ENCODE measurements around the gene YJU2.

Gene YJU2

DNA sequence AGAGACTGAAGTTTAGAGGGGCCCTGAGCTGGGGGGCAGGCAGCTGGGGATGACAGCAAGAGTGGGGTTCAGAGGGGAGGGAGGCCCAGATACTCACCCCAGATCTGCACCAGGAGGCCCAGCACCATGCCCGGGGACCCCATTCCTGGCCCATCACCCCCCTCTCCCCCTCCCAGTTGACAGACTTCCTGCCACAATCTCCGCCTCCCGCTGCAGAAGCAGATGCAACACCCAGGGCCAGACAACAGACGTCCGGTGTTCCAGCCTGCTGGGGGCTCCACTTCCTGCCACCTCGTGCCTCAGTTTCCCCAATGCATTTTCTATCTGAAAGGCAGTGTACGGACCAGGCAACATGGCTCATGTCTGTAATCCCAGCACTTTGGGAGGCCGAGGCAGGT, 55.4 kb downstream of the YJU2 start, which contains the start of gene TMIGD2:
Gene TMIGD2 (minus strand): TSS at position 147 of the 398 bp plus-strand sequence. CDS start 4 bp downstream, at position 143.
- Histone ChIP-seq H4K8ac (ENCODE audit: low read depth, low read length) (peak within 1 kb of the TSS; percentile 51), H3K18ac (ENCODE audit: low read length) (peak within 1 kb of the TSS; percentile 16), H3K4me1 (ENCODE audit: control insufficient read depth in 1 of 2, insufficient read depth in 2 of 2, low read length in 2 of 2) (peaks cover 14 to 17% of the 10 kb centered on the region in 2 experiments), H3K27ac (ENCODE audit: low read depth, low read length) (peak within 1 kb of the TSS; percentile 36), H2AK5ac (ENCODE audit: low read length) (no peak within 1 kb of the TSS), H3K36me3 (ENCODE audit: control insufficient read depth in 1 of 2, insufficient read depth in 2 of 2, low read length in 2 of 2) (no peaks in the 10 kb centered on the region), H3K9me3 (ENCODE audit: insufficient read depth, low read depth, low read length) (peaks cover 3% of the 10 kb centered on the region), H2BK120ac (ENCODE audit: insufficient read depth, low read length, poor library complexity) (peak within 1 kb of the TSS; percentile 76), H3K4ac (ENCODE audit: low read depth, low read length) (peak within 1 kb of the TSS; percentile 13), H4K12ac (ENCODE audit: low read depth, low read length) (no peak within 1 kb of the TSS), H3K9ac (ENCODE audit: low read length) (no peak within 1 kb of the TSS), H2AFZ (ENCODE audit: insufficient read depth, low read length, poor library complexity) (no peak within 1 kb of the TSS), H4K91ac (ENCODE audit: low read depth, low read length) (peak within 1 kb of the TSS; percentile 30), H3K79me2 (ENCODE audit: control insufficient read depth, insufficient read depth, low read length, poor library complexity) (no peaks in the 10 kb centered on the region), H3K4me3 (ENCODE audit: low read depth, low read length) (no peak within 1 kb of the TSS), H3K4me2 (ENCODE audit: low read length) (peak within 1 kb of the TSS; percentile 33), H3K79me1 (ENCODE audit: low read length) (peaks cover 7% of the 10 kb centered on the region), H3K23ac (ENCODE audit: low read length) (no peak within 1 kb of the TSS), H2BK5ac (ENCODE audit: low read depth, low read length, poor library complexity) (peak within 1 kb of the TSS; percentile 15), H3K27me3 (ENCODE audit: insufficient read depth, low read length) (no peaks in the 10 kb centered on the region), H3K14ac (ENCODE audit: low read length) (peak within 1 kb of the TSS; percentile 12), H2BK12ac (ENCODE audit: low read length) (peak within 1 kb of the TSS; percentile 67)
- no peak for DNase-seq
- no CpG with 5 or more reads among the region's 8 CpGs for WGBS (ENCODE audit: extremely low coverage, insufficient coverage, insufficient read length)

DNA sequence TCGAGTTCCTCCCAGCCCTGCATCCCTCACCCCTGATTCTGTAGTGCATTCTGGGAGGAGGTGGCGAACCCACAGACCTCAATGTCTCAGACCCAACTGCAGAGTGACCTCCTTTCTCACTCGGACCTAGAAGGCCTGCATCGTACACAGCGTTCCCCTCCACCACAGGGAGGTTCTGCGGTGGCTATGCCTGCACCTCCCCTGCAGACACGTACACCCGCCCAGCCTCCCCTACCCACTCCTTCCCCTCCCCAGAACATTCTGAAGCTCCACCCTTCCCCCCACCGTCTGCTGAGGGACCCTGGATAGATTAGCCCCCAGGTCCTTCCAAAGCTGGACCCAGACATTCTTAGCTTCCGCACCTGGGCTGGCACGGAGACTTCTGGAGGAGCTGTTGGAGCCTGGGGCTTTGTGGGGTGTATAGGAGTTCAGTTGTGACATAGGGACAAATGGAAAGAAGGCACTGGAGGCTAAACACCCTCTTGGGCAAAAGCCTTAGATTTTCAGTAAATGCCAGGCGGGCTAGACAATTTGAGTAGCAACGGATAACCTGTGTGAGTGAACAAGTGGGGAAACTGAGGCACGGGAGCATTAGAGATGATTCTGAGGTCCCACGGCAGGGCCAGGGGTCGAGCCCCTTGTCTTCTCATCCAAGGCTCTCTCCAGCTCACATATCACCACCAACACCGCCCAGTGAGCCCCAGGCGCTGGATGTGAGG, 57.1 kb downstream of the YJU2 start:
- H3K4me3 ChIP-seq (ENCODE audit: low read depth, low read length) = no peak overlapping the region
- peak overlapping the region; percentile 72 for H3K4me2 ChIP-seq (ENCODE audit: low read length)
- H3K36me3 ChIP-seq (ENCODE audit: control insufficient read depth in 1 of 2, insufficient read depth in 2 of 2, low read length in 2 of 2) = peaks cover 0 to 2% of the 10 kb centered on the region in 2 experiments
- no peak overlapping the region for H3K27ac ChIP-seq (ENCODE audit: low read depth, low read length)
- no peaks in the 10 kb centered on the region for H3K79me2 ChIP-seq (ENCODE audit: control insufficient read depth, insufficient read depth, low read length, poor library complexity)
- no peak for DNase-seq
- peak overlapping the region; percentile 12 for H4K12ac ChIP-seq (ENCODE audit: low read depth, low read length)
- H3K14ac ChIP-seq (ENCODE audit: low read length) = peak overlapping the region; percentile 49
- H3K18ac ChIP-seq (ENCODE audit: low read length) = no peak overlapping the region
- peak overlapping the region; percentile 77 for H2BK12ac ChIP-seq (ENCODE audit: low read length)
- H3K27me3 ChIP-seq (ENCODE audit: insufficient read depth, low read length) = no peaks in the 10 kb centered on the region
- WGBS (ENCODE audit: extremely low coverage, insufficient coverage, insufficient read length) = no CpG with 5 or more reads among the region's 18 CpGs
- no peak overlapping the region for H2BK5ac ChIP-seq (ENCODE audit: low read depth, low read length, poor library complexity)
- peak overlapping the region; percentile 49 for H4K8ac ChIP-seq (ENCODE audit: low read depth, low read length)
- peak overlapping the region; percentile 81 for H2AFZ ChIP-seq (ENCODE audit: insufficient read depth, low read length, poor library complexity)
- H3K23ac ChIP-seq (ENCODE audit: low read length) = no peak overlapping the region
- H2BK120ac ChIP-seq (ENCODE audit: insufficient read depth, low read length, poor library complexity) = peak overlapping the region; percentile 15
- H3K9me3 ChIP-seq (ENCODE audit: insufficient read depth, low read depth, low read length) = peaks cover 3% of the 10 kb centered on the region
- H2AK5ac ChIP-seq (ENCODE audit: low read length) = peak overlapping the region; percentile 43
- peak overlapping the region; percentile 57 for H4K91ac ChIP-seq (ENCODE audit: low read depth, low read length)
- H3K4me1 ChIP-seq (ENCODE audit: control insufficient read depth in 1 of 2, insufficient read depth in 2 of 2, low read length in 2 of 2) = peaks cover 14 to 17% of the 10 kb centered on the region in 2 experiments
- peaks cover 7% of the 10 kb centered on the region for H3K79me1 ChIP-seq (ENCODE audit: low read length)
- no peak overlapping the region for H3K4ac ChIP-seq (ENCODE audit: low read depth, low read length)
- no peak overlapping the region for H3K9ac ChIP-seq (ENCODE audit: low read length)

DNA sequence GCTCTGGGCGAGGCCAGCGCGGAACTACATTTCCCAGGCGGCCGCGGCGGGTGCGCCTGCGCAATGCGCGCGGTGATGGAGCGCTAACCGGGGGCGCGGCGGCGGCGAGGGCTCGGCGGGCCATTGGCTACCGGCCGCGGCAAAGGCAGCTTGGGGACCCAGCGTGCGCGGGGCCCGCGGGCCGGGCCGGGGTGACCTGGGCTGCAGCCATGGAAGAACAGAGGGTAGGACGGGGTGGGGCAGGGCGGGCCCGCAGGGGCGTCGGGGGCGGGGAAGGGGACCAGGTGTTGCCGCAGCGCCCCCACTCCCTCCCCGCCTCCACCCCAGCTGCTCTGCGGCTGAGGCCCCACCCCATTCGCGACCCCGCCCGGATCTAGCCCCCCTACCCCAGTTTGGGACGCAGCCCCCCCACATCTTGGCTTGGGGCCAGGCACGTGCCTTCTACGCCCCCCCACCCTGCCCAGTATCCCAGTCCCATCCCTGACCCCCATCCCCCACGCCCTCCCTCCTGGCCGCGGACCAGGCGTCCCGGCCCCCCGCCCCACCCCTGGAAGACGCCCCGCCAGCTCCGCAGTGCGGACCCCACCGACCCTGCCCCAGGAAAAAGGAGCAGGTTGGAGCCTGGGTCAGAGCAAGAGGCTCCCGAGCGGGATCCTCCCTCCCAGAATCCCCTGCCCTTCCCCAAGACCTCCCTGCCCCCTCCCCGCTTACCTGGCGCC, 57.8 kb downstream of the YJU2 start, which contains the start of gene FSD1:
Gene FSD1 (plus strand): TSS at position 61 of the 719 bp plus-strand sequence. CDS start 149 bp downstream, at position 210.
- peaks cover 0 to 2% of the 10 kb centered on the region in 2 experiments for H3K36me3 ChIP-seq (ENCODE audit: control insufficient read depth in 1 of 2, insufficient read depth in 2 of 2, low read length in 2 of 2)
- H4K12ac ChIP-seq (ENCODE audit: low read depth, low read length) = peak within 1 kb of the TSS; percentile 12
- no peak within 1 kb of the TSS for H3K4ac ChIP-seq (ENCODE audit: low read depth, low read length)
- H2BK12ac ChIP-seq (ENCODE audit: low read length) = peak within 1 kb of the TSS; percentile 77
- H3K14ac ChIP-seq (ENCODE audit: low read length) = peak within 1 kb of the TSS; percentile 49
- H2BK120ac ChIP-seq (ENCODE audit: insufficient read depth, low read length, poor library complexity) = peak within 1 kb of the TSS; percentile 15
- no peaks in the 10 kb centered on the region for H3K27me3 ChIP-seq (ENCODE audit: insufficient read depth, low read length)
- H2AK5ac ChIP-seq (ENCODE audit: low read length) = peak within 1 kb of the TSS; percentile 43
- H3K18ac ChIP-seq (ENCODE audit: low read length) = no peak within 1 kb of the TSS
- peak within 1 kb of the TSS; percentile 68 for H3K4me3 ChIP-seq (ENCODE audit: low read depth, low read length)
- H3K4me1 ChIP-seq (ENCODE audit: control insufficient read depth in 1 of 2, insufficient read depth in 2 of 2, low read length in 2 of 2) = peaks cover 14 to 17% of the 10 kb centered on the region in 2 experiments
- peaks cover 3% of the 10 kb centered on the region for H3K9me3 ChIP-seq (ENCODE audit: insufficient read depth, low read depth, low read length)
- H3K9ac ChIP-seq (ENCODE audit: low read length) = no peak within 1 kb of the TSS
- no peak for DNase-seq
- H2BK5ac ChIP-seq (ENCODE audit: low read depth, low read length, poor library complexity) = no peak within 1 kb of the TSS
- WGBS (ENCODE audit: extremely low coverage, insufficient coverage, insufficient read length) = no CpG with 5 or more reads among the region's 63 CpGs
- no peaks in the 10 kb centered on the region for H3K79me2 ChIP-seq (ENCODE audit: control insufficient read depth, insufficient read depth, low read length, poor library complexity)
- peak within 1 kb of the TSS; percentile 76 for H4K8ac ChIP-seq (ENCODE audit: low read depth, low read length)
- peak within 1 kb of the TSS; percentile 72 for H3K4me2 ChIP-seq (ENCODE audit: low read length)
- H3K23ac ChIP-seq (ENCODE audit: low read length) = no peak within 1 kb of the TSS
- H4K91ac ChIP-seq (ENCODE audit: low read depth, low read length) = peak within 1 kb of the TSS; percentile 57
- no peak within 1 kb of the TSS for H3K27ac ChIP-seq (ENCODE audit: low read depth, low read length)
- H3K79me1 ChIP-seq (ENCODE audit: low read length) = peaks cover 7% of the 10 kb centered on the region
- peak within 1 kb of the TSS; percentile 81 for H2AFZ ChIP-seq (ENCODE audit: insufficient read depth, low read length, poor library complexity)

DNA sequence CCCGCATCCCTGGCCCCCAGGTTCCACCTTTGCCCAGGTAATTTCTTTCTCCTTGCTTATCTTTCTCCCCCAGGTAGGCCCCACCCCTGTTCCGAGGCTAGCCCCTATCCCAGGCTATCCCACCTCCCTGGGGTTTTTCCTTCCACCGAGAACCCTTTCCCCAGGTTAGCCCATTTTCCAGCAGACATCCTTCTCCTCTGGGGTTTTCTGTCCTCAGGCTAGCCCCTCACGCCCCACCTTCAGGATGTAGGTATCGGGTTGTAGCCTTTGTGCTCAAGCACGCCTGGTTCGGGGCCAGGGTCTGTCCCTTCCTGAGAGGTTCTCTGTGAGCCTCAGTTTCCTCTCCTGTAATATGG, 58.4 kb downstream of the YJU2 start:
- peaks cover 14 to 17% of the 10 kb centered on the region in 2 experiments for H3K4me1 ChIP-seq (ENCODE audit: control insufficient read depth in 1 of 2, insufficient read depth in 2 of 2, low read length in 2 of 2)
- no peak overlapping the region for H3K9ac ChIP-seq (ENCODE audit: low read length)
- no CpG with 5 or more reads among the region's 7 CpGs for WGBS (ENCODE audit: extremely low coverage, insufficient coverage, insufficient read length)
- H4K12ac ChIP-seq (ENCODE audit: low read depth, low read length) = no peak overlapping the region
- no peak overlapping the region for H3K4ac ChIP-seq (ENCODE audit: low read depth, low read length)
- H4K91ac ChIP-seq (ENCODE audit: low read depth, low read length) = no peak overlapping the region
- no peak overlapping the region for H3K4me2 ChIP-seq (ENCODE audit: low read length)
- H3K27me3 ChIP-seq (ENCODE audit: insufficient read depth, low read length) = no peaks in the 10 kb centered on the region
- no peak overlapping the region for H4K8ac ChIP-seq (ENCODE audit: low read depth, low read length)
- no peak overlapping the region for H3K23ac ChIP-seq (ENCODE audit: low read length)
- no peak overlapping the region for H2BK120ac ChIP-seq (ENCODE audit: insufficient read depth, low read length, poor library complexity)
- no peak overlapping the region for H3K18ac ChIP-seq (ENCODE audit: low read length)
- H2BK12ac ChIP-seq (ENCODE audit: low read length) = no peak overlapping the region
- peaks cover 7% of the 10 kb centered on the region for H3K79me1 ChIP-seq (ENCODE audit: low read length)
- no peaks in the 10 kb centered on the region for H3K79me2 ChIP-seq (ENCODE audit: control insufficient read depth, insufficient read depth, low read length, poor library complexity)
- no peak overlapping the region for H2AFZ ChIP-seq (ENCODE audit: insufficient read depth, low read length, poor library complexity)
- no peak overlapping the region for H3K4me3 ChIP-seq (ENCODE audit: low read depth, low read length)
- no peak overlapping the region for H2AK5ac ChIP-seq (ENCODE audit: low read length)
- no peak overlapping the region for H3K27ac ChIP-seq (ENCODE audit: low read depth, low read length)
- no peak overlapping the region for H3K14ac ChIP-seq (ENCODE audit: low read length)
- peaks cover 0 to 3% of the 10 kb centered on the region in 2 experiments for H3K36me3 ChIP-seq (ENCODE audit: control insufficient read depth in 1 of 2, insufficient read depth in 2 of 2, low read length in 2 of 2)
- peaks cover 3% of the 10 kb centered on the region for H3K9me3 ChIP-seq (ENCODE audit: insufficient read depth, low read depth, low read length)
- no peak overlapping the region for H2BK5ac ChIP-seq (ENCODE audit: low read depth, low read length, poor library complexity)
- no peak for DNase-seq
